GM19467 (cell line): Measurements from ENCODE around the gene PRND.

ENCODE experiments used
- ATAC-seq: cut with Tn5 transposase; IDR thresholded peaks from one replicate; pipeline ENCODE4 v1.9.1; 2021; ENCODE audit warnings: mild to moderate bottlenecking, moderate library complexity; ENCODE audit not compliant: unreplicated experiment

The PRND gene

DNA sequence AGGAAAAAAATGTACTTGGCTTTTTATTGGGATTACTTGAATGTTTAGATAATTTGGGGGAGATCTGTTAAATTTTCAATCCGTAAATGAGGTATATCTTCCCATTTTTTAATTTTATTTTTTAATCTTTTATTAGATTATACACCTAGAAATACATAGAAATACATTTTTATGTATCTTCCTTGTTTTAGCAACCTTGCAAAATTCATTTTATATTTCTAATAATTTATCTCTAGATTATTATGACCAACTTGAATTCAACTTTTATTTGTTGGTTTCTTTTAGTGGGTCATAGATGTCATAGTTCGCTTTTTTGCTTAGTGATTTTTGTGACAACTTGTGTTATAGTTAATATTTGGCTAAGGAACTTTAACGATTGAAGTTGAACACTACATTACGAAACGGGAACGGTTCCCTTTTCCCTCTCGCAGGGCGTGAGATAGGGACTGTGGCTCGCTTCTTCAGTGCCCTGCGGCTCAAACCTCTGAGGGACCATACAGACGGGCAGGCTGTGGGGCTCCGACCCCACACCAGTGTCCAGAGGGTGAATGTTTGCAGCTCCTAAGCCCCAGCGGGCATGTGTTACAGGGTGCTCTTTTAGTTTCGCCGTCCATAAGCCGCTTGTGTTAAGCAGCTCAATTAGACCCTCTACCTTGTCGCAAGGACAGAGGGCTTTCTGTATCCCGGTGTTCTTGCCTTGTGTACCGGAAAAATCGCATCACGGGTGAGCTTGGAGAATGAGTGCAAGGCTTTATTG lies 53.8 kb downstream of the PRND start:
- no peak for ATAC-seq

DNA sequence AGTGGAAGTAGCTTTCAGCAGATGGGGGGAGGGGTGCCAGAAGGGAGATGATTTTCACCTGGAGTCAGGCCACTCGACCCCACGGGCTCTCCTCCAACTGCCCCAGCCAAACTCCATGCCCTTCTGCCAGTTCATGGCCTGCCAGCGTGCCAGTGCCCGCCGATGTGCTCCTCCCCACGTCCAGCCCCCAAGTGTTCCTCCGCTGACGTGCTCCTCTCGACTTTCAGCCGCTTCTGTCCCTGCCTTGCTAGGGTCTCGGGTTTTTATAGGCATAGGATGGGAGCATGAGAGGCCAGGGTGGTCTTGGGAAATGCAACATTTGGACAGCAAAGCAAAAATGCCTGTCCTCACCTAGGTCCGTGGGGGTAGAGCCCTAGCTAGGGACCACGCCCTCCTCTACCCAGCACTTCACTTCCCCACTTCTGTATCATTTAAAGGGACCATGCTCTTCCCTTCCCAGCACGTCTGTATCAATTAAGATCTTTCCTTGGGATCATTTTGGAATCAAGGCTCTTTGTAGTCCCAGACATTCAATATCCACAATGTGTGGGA lies 54.4 kb downstream of the PRND start:
- ATAC-seq: no peak
